Measurements from ENCODE around the gene EFCAB7. TPM values are rescaled to one million over a fixed set of nuclear protein-coding genes. Genes with fewer than 3 reads are reported as not detected.
A peak's percentile ranks its signal among the peaks of the same experiment; 100 is the strongest.
"Not testable (repeated sequence)": the region's sequence is repeated elsewhere in the genome, so short reads cannot be mapped to it uniquely, and the experiment has no call there.

EFCAB7 gene
- total RNA-seq, 2 experiments from 2014 or later: 5.6 to 5.8 TPM

DNA sequence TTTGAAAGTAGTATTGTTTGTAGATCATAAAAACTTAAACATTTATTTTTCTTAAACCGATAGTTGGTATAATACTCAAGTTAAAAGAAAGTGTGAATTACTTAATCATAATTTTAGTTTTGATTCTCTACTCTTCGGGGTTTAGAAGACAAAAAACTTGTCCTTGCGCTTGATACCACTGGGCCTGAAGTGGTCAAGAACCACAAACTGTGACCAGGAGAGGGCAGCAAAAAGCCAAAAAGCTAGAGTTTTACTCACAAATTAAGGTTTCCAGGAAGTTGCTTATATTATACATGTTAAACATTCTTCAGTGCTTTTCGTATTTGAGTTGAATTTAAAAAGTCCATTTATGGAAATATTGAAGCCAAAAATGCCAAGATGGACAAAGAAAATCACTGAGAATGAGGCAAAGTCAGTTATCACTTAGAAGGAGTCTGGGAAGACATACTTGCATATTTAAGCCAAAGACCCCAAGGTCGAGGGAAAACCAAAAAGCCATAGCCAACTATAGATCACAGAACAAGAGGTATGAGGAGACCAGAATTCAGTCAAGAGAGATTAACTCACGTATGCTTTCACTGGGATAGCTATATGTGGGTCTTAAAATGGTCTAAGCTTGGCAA is 34.2 kb downstream of the EFCAB7 start:
- Mint-ChIP-seq H3K36me3 (peaks cover 7% of the 10 kb centered on the region), H3K4me1 (ENCODE audit: low read depth) (no peaks in the 10 kb centered on the region), H3K27me3 (no peaks in the 10 kb centered on the region), H3K9me3 (no peaks in the 10 kb centered on the region), H3K27ac (no peak overlapping the region), H3K4me3 (no peak overlapping the region)
- DNase-seq: peak; percentile 26
- ChIA-PET CTCF (interaction anchor here (0.7 to 1.8 kb wide), 4 partner anchors 13 to 689 kb away, joined by 3 to 9 read pairs (median 4); no protein-coding TSS in a partner anchor), POLR2A (no interaction called here)
- intact Hi-C loops (cut with micrococcal nuclease): no loop called here

GRCh38 chr1:63559357-63559756 is 36.0 kb downstream of the EFCAB7 start:
- no peak for DNase-seq
- H3K9me3 Mint-ChIP-seq: no peaks in the 10 kb centered on the region
- POLR2A ChIA-PET: no interaction called here
- intact Hi-C loops (cut with micrococcal nuclease): no loop called here
- H3K27me3 Mint-ChIP-seq: no peaks in the 10 kb centered on the region
- H3K27ac Mint-ChIP-seq: no peak overlapping the region
- H3K4me3 Mint-ChIP-seq: no peak overlapping the region
- CTCF ChIA-PET: interaction anchor here (0.6 to 1.3 kb wide), 2 partner anchors 32 to 132 kb away, joined by 3 read pairs; no protein-coding TSS in a partner anchor
- H3K36me3 Mint-ChIP-seq: peaks cover 8% of the 10 kb centered on the region
- H3K4me1 Mint-ChIP-seq (ENCODE audit: low read depth): no peaks in the 10 kb centered on the region

GRCh38 chr1:63563745-63564144 is 40.4 kb downstream of the EFCAB7 start:
- H3K27me3 Mint-ChIP-seq: no peaks in the 10 kb centered on the region
- peaks cover 23% of the 10 kb centered on the region for H3K36me3 Mint-ChIP-seq
- H3K9me3 Mint-ChIP-seq: no peaks in the 10 kb centered on the region
- H3K27ac Mint-ChIP-seq: no peak overlapping the region
- no peaks in the 10 kb centered on the region for H3K4me1 Mint-ChIP-seq (ENCODE audit: low read depth)
- intact Hi-C loops (cut with micrococcal nuclease): no loop called here
- ChIA-PET POLR2A (no interaction called here), CTCF (interaction anchor here (1.3 to 3.0 kb wide), 2 partner anchors 11 to 12 kb away, joined by 4 to 8 read pairs; no protein-coding TSS in a partner anchor)
- H3K4me3 Mint-ChIP-seq: no peak overlapping the region
- no peak for DNase-seq

DNA sequence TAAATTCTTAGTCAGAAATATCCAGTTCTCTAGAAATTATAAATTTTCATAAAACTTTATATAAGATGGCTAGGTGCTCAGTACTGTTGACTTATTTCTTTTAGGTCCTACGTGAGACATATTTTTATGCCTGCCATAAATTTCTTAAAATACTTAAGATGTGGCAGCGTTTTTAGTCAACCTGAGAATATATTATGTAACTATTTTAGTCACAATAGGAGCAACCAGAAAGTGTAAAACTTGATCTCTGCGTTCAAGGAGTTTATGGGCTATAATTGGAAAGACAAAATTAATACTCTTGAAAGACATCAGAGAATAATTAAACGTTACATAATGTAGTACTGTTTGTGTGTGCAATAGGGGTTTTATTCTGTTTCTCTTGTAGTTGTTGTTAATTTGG is 45.7 kb downstream of the EFCAB7 start:
- intact Hi-C loops (cut with micrococcal nuclease): no loop called here
- DNase-seq: no peak
- Mint-ChIP-seq H3K4me1 (ENCODE audit: low read depth) (no peaks in the 10 kb centered on the region), H3K36me3 (peaks cover 16% of the 10 kb centered on the region), H3K27ac (no peak overlapping the region), H3K4me3 (no peak overlapping the region), H3K9me3 (no peaks in the 10 kb centered on the region), H3K27me3 (no peaks in the 10 kb centered on the region)
- CTCF ChIA-PET: no interaction called here
- POLR2A ChIA-PET: no interaction called here

DNA sequence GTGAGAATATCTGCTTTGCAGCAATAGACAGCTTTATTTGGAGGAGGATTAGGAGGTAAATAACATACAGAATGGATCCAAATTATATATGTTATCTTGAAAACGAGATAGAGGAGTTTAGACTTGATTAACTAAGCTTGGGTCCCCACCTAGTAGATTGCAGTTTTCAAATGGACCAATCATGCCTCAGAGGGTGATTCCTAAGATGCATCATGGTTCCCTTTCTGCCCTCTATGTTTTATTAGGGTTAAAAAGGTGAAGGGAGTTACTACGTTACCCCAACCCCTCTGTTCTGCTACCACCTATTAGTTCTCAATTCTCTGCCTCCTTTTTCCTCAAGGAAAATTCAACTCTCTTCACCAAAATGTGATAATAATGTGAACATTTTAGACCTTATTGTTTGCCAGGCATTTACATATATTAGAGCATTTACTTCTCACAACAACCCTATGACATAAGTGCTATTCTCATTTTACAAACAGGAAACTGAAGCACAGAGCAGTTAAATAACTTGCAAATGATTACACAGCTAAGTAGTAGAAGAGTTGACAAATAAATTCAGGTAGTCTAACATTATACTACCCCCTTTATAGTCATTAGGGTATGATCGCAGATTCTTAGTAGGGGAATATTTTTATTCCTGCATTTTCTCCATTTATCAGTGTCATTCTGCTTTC is 46.5 kb downstream of the EFCAB7 start:
- POLR2A ChIA-PET: no interaction called here

DNA sequence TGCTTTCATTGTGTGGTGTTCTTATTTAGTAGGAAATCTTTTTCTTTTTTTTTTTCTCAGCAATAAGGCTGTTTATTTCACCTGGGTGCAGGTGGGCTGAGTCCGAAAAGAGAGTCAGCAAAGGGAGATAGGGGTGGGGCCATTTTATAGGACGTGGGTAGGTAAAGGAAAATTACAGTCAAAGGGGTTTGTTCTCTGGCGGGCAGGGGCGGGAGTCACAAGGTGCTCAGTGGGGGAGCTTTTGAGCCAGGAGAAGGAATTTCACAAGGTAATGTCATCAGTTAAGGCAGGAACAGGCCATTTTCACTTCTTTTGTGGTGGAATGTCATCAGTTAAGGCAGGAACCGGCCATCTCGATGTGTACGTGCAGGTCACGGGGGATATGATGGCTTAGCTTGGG is 49.4 kb downstream of the EFCAB7 start:
- CTCF ChIA-PET; DNase-seq; H3K4me3 Mint-ChIP-seq; H3K4me1 Mint-ChIP-seq (ENCODE audit: low read depth); intact Hi-C loops (cut with micrococcal nuclease); H3K9me3 Mint-ChIP-seq; H3K27me3 Mint-ChIP-seq; H3K36me3 Mint-ChIP-seq; POLR2A ChIA-PET; H3K27ac Mint-ChIP-seq: not testable (repeated sequence)

More for the DNA sequence above, 46.5 kb downstream of the EFCAB7 start:
- no peak for DNase-seq
- peaks cover 11% of the 10 kb centered on the region for H3K36me3 Mint-ChIP-seq
- intact Hi-C loops (cut with micrococcal nuclease): no loop called here
- no peaks in the 10 kb centered on the region for H3K4me1 Mint-ChIP-seq (ENCODE audit: low read depth)
- CTCF ChIA-PET: interaction anchor here (1.0 kb wide), 1 partner anchor 12 kb away, joined by 3 read pairs; no protein-coding TSS in a partner anchor
- H3K4me3 Mint-ChIP-seq: no peak overlapping the region
- H3K9me3 Mint-ChIP-seq: no peaks in the 10 kb centered on the region
- H3K27me3 Mint-ChIP-seq: no peaks in the 10 kb centered on the region
- no peak overlapping the region for H3K27ac Mint-ChIP-seq

DNA sequence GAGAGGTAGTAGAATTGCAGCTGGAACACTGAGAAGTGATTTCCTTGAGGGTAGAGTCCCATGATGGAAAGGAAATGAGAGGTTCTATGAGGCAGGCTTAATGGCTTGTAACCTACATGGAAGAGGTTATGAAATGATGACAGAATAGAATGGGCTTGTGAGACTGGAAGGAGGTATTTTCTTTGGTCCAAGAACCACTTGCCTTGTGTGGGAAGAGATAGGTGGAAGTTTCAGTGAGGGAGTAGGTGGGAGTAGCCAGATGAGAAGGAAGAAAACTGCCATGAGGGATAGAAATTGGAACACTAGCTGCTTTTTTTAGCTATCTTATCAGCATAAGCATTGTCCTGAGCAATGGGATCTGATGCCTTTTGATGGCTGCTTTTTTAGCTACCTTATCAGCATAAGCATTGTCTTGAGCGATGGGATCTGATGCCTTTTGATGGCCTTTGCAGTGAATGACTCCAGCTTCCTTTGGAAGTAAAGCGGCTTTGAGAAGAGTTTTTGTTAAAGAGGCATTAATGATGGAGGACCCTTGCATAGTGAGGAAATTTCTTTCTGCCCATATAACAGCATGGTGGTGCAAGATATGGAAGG is 51.0 kb downstream of the EFCAB7 start:
- DNase-seq; H3K36me3 Mint-ChIP-seq; H3K27me3 Mint-ChIP-seq; H3K4me1 Mint-ChIP-seq (ENCODE audit: low read depth); H3K9me3 Mint-ChIP-seq; H3K4me3 Mint-ChIP-seq; H3K27ac Mint-ChIP-seq; POLR2A ChIA-PET: not testable (repeated sequence)
- CTCF ChIA-PET: interaction anchor here (1.0 kb wide), 1 partner anchor 11 kb away, joined by 4 read pairs; no protein-coding TSS in a partner anchor
- intact Hi-C loops (cut with micrococcal nuclease): loop anchor here (2.0 kb wide), 1 partner anchor 19 kb away; the partner anchor contains the start of gene PGM1

DNA sequence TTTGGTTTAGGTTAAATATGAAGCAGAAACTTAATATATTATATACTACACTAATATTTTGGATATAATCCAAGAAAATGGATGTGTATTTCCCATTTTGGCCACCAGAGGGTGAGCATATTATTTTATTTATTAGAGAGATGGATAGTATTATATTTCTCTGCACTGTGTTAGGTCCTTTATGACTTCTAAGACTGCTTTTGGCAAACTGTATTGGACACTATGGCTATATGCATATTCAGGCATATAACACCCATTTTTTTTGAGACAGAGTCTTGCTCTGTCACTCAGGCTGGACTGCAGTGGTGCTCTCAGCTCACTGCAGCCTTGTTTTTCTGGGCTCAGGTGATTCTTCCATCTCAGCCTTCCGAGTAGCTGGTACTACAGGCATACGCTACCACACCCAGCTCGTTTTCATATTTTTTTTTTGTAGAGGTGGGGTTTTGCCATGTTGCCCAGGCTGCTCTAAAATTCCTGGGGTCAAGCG is 52.1 kb downstream of the EFCAB7 start:
- no peak for DNase-seq
- ChIA-PET CTCF (interaction anchor here (0.6 to 2.6 kb wide), 13 partner anchors 10 to 1364 kb away, joined by 3 to 9 read pairs (median 3); partner anchors contain the start of gene PGM1), POLR2A (no interaction called here)
- intact Hi-C loops (cut with micrococcal nuclease): loop anchor here (2.0 kb wide), 1 partner anchor 17 kb away; the partner anchor contains the start of gene PGM1
- no peak overlapping the region for H3K27ac Mint-ChIP-seq
- no peak overlapping the region for H3K4me3 Mint-ChIP-seq
- H3K27me3 Mint-ChIP-seq: no peaks in the 10 kb centered on the region
- H3K36me3 Mint-ChIP-seq: no peaks in the 10 kb centered on the region
- no peaks in the 10 kb centered on the region for H3K9me3 Mint-ChIP-seq
- no peaks in the 10 kb centered on the region for H3K4me1 Mint-ChIP-seq (ENCODE audit: low read depth)

DNA sequence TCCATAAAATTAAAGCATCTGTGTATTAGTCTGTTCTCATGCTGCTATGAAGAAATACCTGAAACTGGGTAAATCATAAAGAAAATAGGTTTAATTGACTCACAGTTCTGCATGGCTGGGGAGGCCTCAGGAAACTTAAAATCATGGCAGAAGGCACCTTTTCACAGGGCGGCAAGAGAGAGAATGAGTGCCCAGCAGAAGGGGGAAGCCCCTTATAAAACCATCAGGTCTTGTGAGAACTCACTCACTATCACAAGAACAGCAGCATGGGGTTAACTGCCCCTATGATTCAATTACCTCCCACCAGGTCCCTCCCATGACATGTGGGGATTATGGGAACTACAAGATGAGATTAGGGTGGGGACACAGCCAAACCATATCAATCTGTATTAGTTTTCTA is 63.0 kb downstream of the EFCAB7 start:
- H3K9me3 Mint-ChIP-seq: not testable (repeated sequence)

GRCh38 chr1:63590166-63590560 is 66.8 kb downstream of the EFCAB7 start:
- Mint-ChIP-seq H3K4me1 (ENCODE audit: low read depth) (peaks cover 22% of the 10 kb centered on the region), H3K27ac (no peak overlapping the region), H3K4me3 (no peak overlapping the region), H3K27me3 (no peaks in the 10 kb centered on the region), H3K36me3 (peaks cover 6% of the 10 kb centered on the region), H3K9me3 (no peaks in the 10 kb centered on the region)
- intact Hi-C loops (cut with micrococcal nuclease): loop anchor here (5.0 kb wide), 2 partner anchors 1153 to 1477 kb away; partner anchors contain the start of gene USP1
- no peak for DNase-seq
- CTCF ChIA-PET: interaction anchor here (1.4 to 2.0 kb wide), 2 partner anchors 8 to 14 kb away, joined by 3 to 7 read pairs; no protein-coding TSS in a partner anchor
- POLR2A ChIA-PET: no interaction called here

More for the DNA sequence above, 63.0 kb downstream of the EFCAB7 start:
- H3K27me3 Mint-ChIP-seq; CTCF ChIA-PET; H3K27ac Mint-ChIP-seq; intact Hi-C loops (cut with micrococcal nuclease); H3K4me3 Mint-ChIP-seq; POLR2A ChIA-PET; H3K4me1 Mint-ChIP-seq (ENCODE audit: low read depth): not testable (repeated sequence)
- DNase-seq: peak; percentile 15
- peaks cover 10% of the 10 kb centered on the region for H3K36me3 Mint-ChIP-seq

- POLR2A ChIA-PET: interaction anchor here (1.0 to 2.2 kb wide), 2 partner anchors 10 to 69 kb away, joined by 3 to 8 read pairs; partner anchors contain the start of genes EFCAB7 and ITGB3BP
- CTCF ChIA-PET: interaction anchor here (0.8 to 0.9 kb wide), 2 partner anchors 17 to 273 kb away, joined by 3 read pairs; no protein-coding TSS in a partner anchor
- H3K4me1 Mint-ChIP-seq (ENCODE audit: low read depth): peaks cover 30% of the 10 kb centered on the region
- H3K9me3 Mint-ChIP-seq: no peaks in the 10 kb centered on the region
- peaks cover 7% of the 10 kb centered on the region for H3K36me3 Mint-ChIP-seq
- H3K27me3 Mint-ChIP-seq: no peaks in the 10 kb centered on the region
- peak; percentile 60 for DNase-seq
- intact Hi-C loops (cut with micrococcal nuclease): loop anchor here (1.0 to 5.0 kb wide), 4 partner anchors 18 to 1475 kb away; partner anchors contain the start of genes EFCAB7, ITGB3BP and USP1
- peak overlapping the region; percentile 95 for H3K4me3 Mint-ChIP-seq
- H3K27ac Mint-ChIP-seq: peak overlapping the region; percentile 98
These were observed 69.4 kb downstream of the EFCAB7 start for GRCh38 chr1:63592536-63593302.
